SIG-M5 (cell line): ENCODE results near the gene ISCU.
"Not testable (repeated sequence)": the region's sequence is repeated elsewhere in the genome, so short reads cannot be mapped to it uniquely, and the experiment has no call there.

Source experiments
- DNase-seq: peaks from one replicate; lab custom pipeline; 2025; lab: John Stamatoyannopoulos, UW

Gene ISCU

GRCh38 chr12:108589028-108589839, 26.8 kb downstream of the ISCU start:
- DNase-seq: no peak

- no peak for DNase-seq
Measured at GRCh38 chr12:108589840-108590229, 27.4 kb downstream of the ISCU start.

- DNase-seq: not testable (repeated sequence)
Measured at GRCh38 chr12:108590463-108590862, 28.1 kb downstream of the ISCU start.

- DNase-seq: no peak
Measured at GRCh38 chr12:108591267-108591980, 29.0 kb downstream of the ISCU start.

GRCh38 chr12:108592033-108592909, 29.9 kb downstream of the ISCU start:
- DNase-seq: no peak

- no peak for DNase-seq
Measured at GRCh38 chr12:108594323-108594903, 32.0 kb downstream of the ISCU start.

GRCh38 chr12:108594960-108595710, 32.7 kb downstream of the ISCU start:
- no peak for DNase-seq

- DNase-seq: no peak
Measured at GRCh38 chr12:108595711-108596647, 33.6 kb downstream of the ISCU start.

GRCh38 chr12:108596854-108597558, 34.6 kb downstream of the ISCU start:
- no peak for DNase-seq

- no peak for DNase-seq
Measured at GRCh38 chr12:108597559-108598471, 35.4 kb downstream of the ISCU start, which contains the start of gene TMEM119. TSS of gene TMEM119 (minus strand) at chr12:108598084. CDS start at chr12:108592383, 5,701 bp downstream.

GRCh38 chr12:108598553-108599250, 36.3 kb downstream of the ISCU start:
- DNase-seq: no peak

- DNase-seq: no peak
Measured at GRCh38 chr12:108599541-108599940, 37.1 kb downstream of the ISCU start.

GRCh38 chr12:108599948-108600701, 37.7 kb downstream of the ISCU start:
- DNase-seq: no peak

GRCh38 chr12:108600702-108601007, 38.3 kb downstream of the ISCU start:
- DNase-seq: no peak

- DNase-seq: no peak
Measured at GRCh38 chr12:108602209-108602705, 39.9 kb downstream of the ISCU start.

- DNase-seq: no peak
Measured at GRCh38 chr12:108602976-108603704, 40.7 kb downstream of the ISCU start.
